ENCODE measurements around the gene DQX1. TPM values are rescaled to one million over a fixed set of nuclear protein-coding genes. Genes with fewer than 3 reads are reported as not detected.
A peak's percentile ranks its signal among the peaks of the same experiment; 100 is the strongest.

The DQX1 gene
- total and polyA plus RNA-seq, 9 of the 15 experiments (the other 6 are each of a cell fraction or from before 2014, with no cell fraction given), result 0.04 to 0.38 (median 0.18) TPM; not detected in 1

- TF ChIP-seq, protein P1, sequence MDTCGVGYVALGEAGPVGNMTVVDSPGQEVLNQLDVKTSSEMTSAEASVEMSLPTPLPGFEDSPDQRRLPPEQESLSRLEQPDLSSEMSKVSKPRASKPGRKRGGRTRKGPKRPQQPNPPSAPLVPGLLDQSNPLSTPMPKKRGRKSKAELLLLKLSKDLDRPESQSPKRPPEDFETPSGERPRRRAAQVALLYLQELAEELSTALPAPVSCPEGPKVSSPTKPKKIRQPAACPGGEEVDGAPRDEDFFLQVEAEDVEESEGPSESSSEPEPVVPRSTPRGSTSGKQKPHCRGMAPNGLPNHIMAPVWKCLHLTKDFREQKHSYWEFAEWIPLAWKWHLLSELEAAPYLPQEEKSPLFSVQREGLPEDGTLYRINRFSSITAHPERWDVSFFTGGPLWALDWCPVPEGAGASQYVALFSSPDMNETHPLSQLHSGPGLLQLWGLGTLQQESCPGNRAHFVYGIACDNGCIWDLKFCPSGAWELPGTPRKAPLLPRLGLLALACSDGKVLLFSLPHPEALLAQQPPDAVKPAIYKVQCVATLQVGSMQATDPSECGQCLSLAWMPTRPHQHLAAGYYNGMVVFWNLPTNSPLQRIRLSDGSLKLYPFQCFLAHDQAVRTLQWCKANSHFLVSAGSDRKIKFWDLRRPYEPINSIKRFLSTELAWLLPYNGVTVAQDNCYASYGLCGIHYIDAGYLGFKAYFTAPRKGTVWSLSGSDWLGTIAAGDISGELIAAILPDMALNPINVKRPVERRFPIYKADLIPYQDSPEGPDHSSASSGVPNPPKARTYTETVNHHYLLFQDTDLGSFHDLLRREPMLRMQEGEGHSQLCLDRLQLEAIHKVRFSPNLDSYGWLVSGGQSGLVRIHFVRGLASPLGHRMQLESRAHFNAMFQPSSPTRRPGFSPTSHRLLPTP (IDR thresholded peaks at IDR 0.05; ENCODE audit: borderline replicate concordance, extremely low read depth, insufficient read length), result no peak
- TF ChIP-seq, protein P2, sequence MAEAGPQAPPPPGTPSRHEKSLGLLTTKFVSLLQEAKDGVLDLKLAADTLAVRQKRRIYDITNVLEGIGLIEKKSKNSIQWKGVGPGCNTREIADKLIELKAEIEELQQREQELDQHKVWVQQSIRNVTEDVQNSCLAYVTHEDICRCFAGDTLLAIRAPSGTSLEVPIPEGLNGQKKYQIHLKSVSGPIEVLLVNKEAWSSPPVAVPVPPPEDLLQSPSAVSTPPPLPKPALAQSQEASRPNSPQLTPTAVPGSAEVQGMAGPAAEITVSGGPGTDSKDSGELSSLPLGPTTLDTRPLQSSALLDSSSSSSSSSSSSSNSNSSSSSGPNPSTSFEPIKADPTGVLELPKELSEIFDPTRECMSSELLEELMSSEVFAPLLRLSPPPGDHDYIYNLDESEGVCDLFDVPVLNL (CRISPR knock-in tag; IDR thresholded peaks at IDR 0.05; ENCODE audit: low read depth), result no peak
- peak; percentile 66 for TF ChIP-seq C11orf30 (IDR thresholded peaks at IDR 0.05; ENCODE audit: low read depth)
- TF ChIP-seq CBFB (CRISPR knock-in tag; IDR thresholded peaks at IDR 0.05), result no peak
- TF ChIP-seq ZNF143 (CRISPR knock-in tag; IDR thresholded peaks at IDR 0.05), result no peak
- no peak for TF ChIP-seq RFX5 (IDR thresholded peaks at IDR 0.05; ENCODE audit: low read depth, low read length)
- TF ChIP-seq ZNF253 (CRISPR knock-in tag; conservative IDR thresholded peaks at IDR 0.05), result no peak
- TF ChIP-seq CGGBP1 (CRISPR knock-in tag; IDR thresholded peaks at IDR 0.05), result no peak
- no peak for TF ChIP-seq CHD4 (IDR thresholded peaks at IDR 0.05; ENCODE audit: insufficient read depth, insufficient replicate concordance, low read depth, low read length, poor library complexity, severe bottlenecking)
- TF ChIP-seq, protein P3, sequence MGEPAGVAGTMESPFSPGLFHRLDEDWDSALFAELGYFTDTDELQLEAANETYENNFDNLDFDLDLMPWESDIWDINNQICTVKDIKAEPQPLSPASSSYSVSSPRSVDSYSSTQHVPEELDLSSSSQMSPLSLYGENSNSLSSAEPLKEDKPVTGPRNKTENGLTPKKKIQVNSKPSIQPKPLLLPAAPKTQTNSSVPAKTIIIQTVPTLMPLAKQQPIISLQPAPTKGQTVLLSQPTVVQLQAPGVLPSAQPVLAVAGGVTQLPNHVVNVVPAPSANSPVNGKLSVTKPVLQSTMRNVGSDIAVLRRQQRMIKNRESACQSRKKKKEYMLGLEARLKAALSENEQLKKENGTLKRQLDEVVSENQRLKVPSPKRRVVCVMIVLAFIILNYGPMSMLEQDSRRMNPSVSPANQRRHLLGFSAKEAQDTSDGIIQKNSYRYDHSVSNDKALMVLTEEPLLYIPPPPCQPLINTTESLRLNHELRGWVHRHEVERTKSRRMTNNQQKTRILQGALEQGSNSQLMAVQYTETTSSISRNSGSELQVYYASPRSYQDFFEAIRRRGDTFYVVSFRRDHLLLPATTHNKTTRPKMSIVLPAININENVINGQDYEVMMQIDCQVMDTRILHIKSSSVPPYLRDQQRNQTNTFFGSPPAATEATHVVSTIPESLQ (CRISPR knock-in tag; IDR thresholded peaks at IDR 0.05), result peak; percentile 64; the same call in 1 of the 2 replicates
- TF ChIP-seq, protein P4, sequence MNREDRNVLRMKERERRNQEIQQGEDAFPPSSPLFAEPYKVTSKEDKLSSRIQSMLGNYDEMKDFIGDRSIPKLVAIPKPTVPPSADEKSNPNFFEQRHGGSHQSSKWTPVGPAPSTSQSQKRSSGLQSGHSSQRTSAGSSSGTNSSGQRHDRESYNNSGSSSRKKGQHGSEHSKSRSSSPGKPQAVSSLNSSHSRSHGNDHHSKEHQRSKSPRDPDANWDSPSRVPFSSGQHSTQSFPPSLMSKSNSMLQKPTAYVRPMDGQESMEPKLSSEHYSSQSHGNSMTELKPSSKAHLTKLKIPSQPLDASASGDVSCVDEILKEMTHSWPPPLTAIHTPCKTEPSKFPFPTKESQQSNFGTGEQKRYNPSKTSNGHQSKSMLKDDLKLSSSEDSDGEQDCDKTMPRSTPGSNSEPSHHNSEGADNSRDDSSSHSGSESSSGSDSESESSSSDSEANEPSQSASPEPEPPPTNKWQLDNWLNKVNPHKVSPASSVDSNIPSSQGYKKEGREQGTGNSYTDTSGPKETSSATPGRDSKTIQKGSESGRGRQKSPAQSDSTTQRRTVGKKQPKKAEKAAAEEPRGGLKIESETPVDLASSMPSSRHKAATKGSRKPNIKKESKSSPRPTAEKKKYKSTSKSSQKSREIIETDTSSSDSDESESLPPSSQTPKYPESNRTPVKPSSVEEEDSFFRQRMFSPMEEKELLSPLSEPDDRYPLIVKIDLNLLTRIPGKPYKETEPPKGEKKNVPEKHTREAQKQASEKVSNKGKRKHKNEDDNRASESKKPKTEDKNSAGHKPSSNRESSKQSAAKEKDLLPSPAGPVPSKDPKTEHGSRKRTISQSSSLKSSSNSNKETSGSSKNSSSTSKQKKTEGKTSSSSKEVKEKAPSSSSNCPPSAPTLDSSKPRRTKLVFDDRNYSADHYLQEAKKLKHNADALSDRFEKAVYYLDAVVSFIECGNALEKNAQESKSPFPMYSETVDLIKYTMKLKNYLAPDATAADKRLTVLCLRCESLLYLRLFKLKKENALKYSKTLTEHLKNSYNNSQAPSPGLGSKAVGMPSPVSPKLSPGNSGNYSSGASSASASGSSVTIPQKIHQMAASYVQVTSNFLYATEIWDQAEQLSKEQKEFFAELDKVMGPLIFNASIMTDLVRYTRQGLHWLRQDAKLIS (CRISPR knock-in tag; IDR thresholded peaks at IDR 0.05), result no peak
- TF ChIP-seq MBD2 (IDR thresholded peaks at IDR 0.05; ENCODE audit: borderline replicate concordance, low read depth), result peak; percentile 48; the same call in 1 of the 2 replicates
- TF ChIP-seq HIVEP1 (CRISPR knock-in tag; IDR thresholded peaks at IDR 0.05), result 0 out of 2 replicates have a peak, but pooled peaks have one; percentile 4
- TF ChIP-seq, protein P5, sequence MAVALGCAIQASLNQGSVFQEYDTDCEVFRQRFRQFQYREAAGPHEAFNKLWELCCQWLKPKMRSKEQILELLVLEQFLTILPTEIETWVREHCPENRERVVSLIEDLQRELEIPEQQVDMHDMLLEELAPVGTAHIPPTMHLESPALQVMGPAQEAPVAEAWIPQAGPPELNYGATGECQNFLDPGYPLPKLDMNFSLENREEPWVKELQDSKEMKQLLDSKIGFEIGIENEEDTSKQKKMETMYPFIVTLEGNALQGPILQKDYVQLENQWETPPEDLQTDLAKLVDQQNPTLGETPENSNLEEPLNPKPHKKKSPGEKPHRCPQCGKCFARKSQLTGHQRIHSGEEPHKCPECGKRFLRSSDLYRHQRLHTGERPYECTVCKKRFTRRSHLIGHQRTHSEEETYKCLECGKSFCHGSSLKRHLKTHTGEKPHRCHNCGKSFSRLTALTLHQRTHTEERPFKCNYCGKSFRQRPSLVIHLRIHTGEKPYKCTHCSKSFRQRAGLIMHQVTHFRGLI (CRISPR knock-in tag; IDR thresholded peaks at IDR 0.05), result no peak
Observed at GRCh38 chr2:74507145-74507925, 18.7 kb downstream of the DQX1 start, which contains the start of gene PCGF1 (continued).

All from K562 (cell line).